H9 (cell line): ENCODE measurements around the gene C4orf51. TPM values are rescaled to one million over a fixed set of nuclear protein-coding genes. Genes with fewer than 3 reads are reported as not detected.

Source experiments
- DNase-seq: peaks from one replicate; pipeline ENCODE4 v3.0.0-alpha.2; 2017
- H2AFZ ChIP-seq: one replicate; pipeline ENCODE4 v1.6.1; 2013; ENCODE audit warnings: mild to moderate bottlenecking, low read length, control low read depth, moderate library complexity
- H2AK5ac ChIP-seq: 2 replicates; pipeline ENCODE4 v1.6.1; 2013; ENCODE audit warnings: low read length, control low read depth, mixed read lengths; ENCODE audit not compliant: insufficient read length
- H2BK120ac ChIP-seq: one replicate; pipeline ENCODE4 v1.6.1; 2013; ENCODE audit warnings: low read depth, mild to moderate bottlenecking, low read length, control low read depth, inconsistent platforms; ENCODE audit not compliant: poor library complexity, severe bottlenecking
- H2BK12ac ChIP-seq: 2 replicates; pipeline ENCODE4 v1.6.1; 2013; ENCODE audit warnings: low read length, control low read depth, mixed read lengths, low read depth; ENCODE audit not compliant: insufficient read length
- H2BK15ac ChIP-seq: 2 replicates; pipeline ENCODE4 v1.6.1; 2013; ENCODE audit warnings: low read depth, low read length, control low read depth
- H2BK20ac ChIP-seq: one replicate; pipeline ENCODE4 v1.6.1; 2013; ENCODE audit warnings: low read depth, mild to moderate bottlenecking, low read length, control low read depth, inconsistent platforms; ENCODE audit not compliant: poor library complexity, severe bottlenecking
- H2BK5ac ChIP-seq: 2 replicates; pipeline ENCODE4 v1.6.1; 2013; ENCODE audit warnings: low read length, control low read depth, mixed read lengths; ENCODE audit not compliant: insufficient read length
- H3K14ac ChIP-seq: 2 replicates; pipeline ENCODE4 v1.6.1; 2013; ENCODE audit warnings: low read length, control low read depth; ENCODE audit not compliant: insufficient read depth
- H3K18ac ChIP-seq: 2 replicates; pipeline ENCODE4 v1.6.1; 2013; ENCODE audit warnings: low read depth, mild to moderate bottlenecking, mixed read lengths, low read length, control low read depth; ENCODE audit not compliant: insufficient read length
- H3K23ac ChIP-seq: 2 replicates; pipeline ENCODE4 v1.6.1; 2013; ENCODE audit warnings: low read length, control low read depth, mixed read lengths, low read depth; ENCODE audit not compliant: insufficient read length
- H3K23me2 ChIP-seq: 2 replicates; pipeline ENCODE4 v1.6.1; 2013; ENCODE audit warnings: low read depth, mild to moderate bottlenecking, mixed read lengths, low read length, control low read depth; ENCODE audit not compliant: insufficient read length, poor library complexity, severe bottlenecking
- H3K27ac ChIP-seq: 2 replicates; pipeline ENCODE4 v1.5.1; 2013; ENCODE audit warnings: low read length, control low read depth, mixed read lengths, low read depth; ENCODE audit not compliant: insufficient read length
- H3K27me3 ChIP-seq: 2 replicates; pipeline ENCODE4 v1.6.1; 2013; ENCODE audit warnings: low read length, control low read depth, inconsistent platforms; ENCODE audit not compliant: insufficient read depth
- H3K4ac ChIP-seq: 2 replicates; pipeline ENCODE4 v1.6.1; 2013; ENCODE audit warnings: low read depth, mild to moderate bottlenecking, control low read depth, inconsistent platforms, low read length, moderate library complexity
- H3K4me1 ChIP-seq: 2 replicates; pipeline ENCODE4 v1.6.1; 2013; ENCODE audit warnings: low read length, control low read depth, inconsistent platforms; ENCODE audit not compliant: insufficient read depth
- H3K4me2 ChIP-seq: 2 replicates; pipeline ENCODE4 v1.6.1; 2013; ENCODE audit warnings: low read length, control low read depth, mixed read lengths; ENCODE audit not compliant: insufficient read length, insufficient read depth
- H3K56ac ChIP-seq: 2 replicates; pipeline ENCODE4 v1.6.1; 2013; ENCODE audit warnings: low read depth, mild to moderate bottlenecking, mixed read lengths, low read length, control low read depth; ENCODE audit not compliant: insufficient read length
- H3K79me1 ChIP-seq: 2 replicates; pipeline ENCODE4 v1.6.1; 2013; ENCODE audit warnings: low read depth, mild to moderate bottlenecking, moderate library complexity, low read length, control low read depth, inconsistent platforms; ENCODE audit not compliant: insufficient read depth, poor library complexity, severe bottlenecking
- H3K79me2 ChIP-seq: 2 replicates; pipeline ENCODE4 v1.6.1; 2013; ENCODE audit warnings: low read length, control low read depth, inconsistent platforms; ENCODE audit not compliant: insufficient read depth
- H3K9ac ChIP-seq: 2 replicates; pipeline ENCODE4 v1.6.1; 2013; ENCODE audit warnings: low read length, control low read depth, mixed read lengths; ENCODE audit not compliant: insufficient read length; ENCODE audit errors: extremely low read depth
- H3K9me3 ChIP-seq: one replicate; pipeline ENCODE4 v1.6.1; 2013; ENCODE audit warnings: low read depth, low read length, inconsistent platforms; ENCODE audit not compliant: control insufficient read depth
- H3T11ph ChIP-seq: one replicate; pipeline ENCODE4 v1.6.1; 2013; ENCODE audit warnings: mild to moderate bottlenecking, low read length, control low read depth, inconsistent platforms
- H4K20me1 ChIP-seq: one replicate; pipeline ENCODE4 v1.6.1; 2013; ENCODE audit not compliant: control insufficient read depth, insufficient read length, insufficient read depth
- H4K5ac ChIP-seq: 2 replicates; pipeline ENCODE4 v1.6.1; 2013; ENCODE audit warnings: low read depth, mild to moderate bottlenecking, mixed read lengths, low read length, control low read depth; ENCODE audit not compliant: insufficient read length
- H4K8ac ChIP-seq: replicated peaks from 2 replicates; pipeline ENCODE4 v1.6.1; 2013; ENCODE audit warnings: low read length, control low read depth, mixed read lengths, low read depth; ENCODE audit not compliant: insufficient read length
- H4K91ac ChIP-seq: 2 replicates; pipeline ENCODE4 v1.6.1; 2013; ENCODE audit warnings: low read depth, mild to moderate bottlenecking, moderate library complexity, mixed read lengths, low read length, control low read depth; ENCODE audit not compliant: insufficient read length
- H3K27ac Mint-ChIP-seq, 3 experiments: 2 replicates in 2 of 3; 3 replicates in 1 of 3; pipeline ENCODE4 v1.8.0; 2020 to 2021; ENCODE audit warnings: mixed read lengths in 3 of 3, mild to moderate bottlenecking in 1 of 3, moderate library complexity in 1 of 3
- H3K27me3 Mint-ChIP-seq: 2 replicates; pipeline ENCODE4 v1.8.0; 2021; ENCODE audit warnings: low read depth, mild to moderate bottlenecking, moderate library complexity, mixed read lengths
- H3K36me3 Mint-ChIP-seq, 3 experiments: 2 replicates in 2 of 3; 3 replicates in 1 of 3; pipeline ENCODE4 v1.8.0; 2020 to 2021; ENCODE audit warnings: low read depth in 3 of 3, mixed read lengths in 3 of 3; ENCODE audit not compliant: insufficient read depth in 1 of 3
- H3K4me1 Mint-ChIP-seq, 2 experiments: 2 replicates each; pipeline ENCODE4 v1.8.0; 2020; ENCODE audit warnings: mixed read lengths in 2 of 2
- H3K4me3 Mint-ChIP-seq, 2 experiments: 2 replicates in 1 of 2; 3 replicates in 1 of 2; pipeline ENCODE4 v1.8.0; 2020 to 2021; ENCODE audit warnings: mild to moderate bottlenecking in 2 of 2, mixed read lengths in 2 of 2, moderate library complexity in 1 of 2
- H3K9me3 Mint-ChIP-seq, 2 experiments: 2 replicates in 1 of 2; 3 replicates in 1 of 2; pipeline ENCODE4 v1.8.0; 2020; ENCODE audit warnings: mild to moderate bottlenecking in 2 of 2, mixed read lengths in 2 of 2, moderate library complexity in 1 of 2
- CTCF ChIP-seq: fragments of 200-600 bp; sonication (generic); conservative IDR thresholded peaks from 3 replicates; pipeline ENCODE4 v1.8.0; 2021; ENCODE audit warnings: antibody characterized with exemption, mild to moderate bottlenecking
- WGBS: extraction: QIAGEN DNeasy Blood & Tissue Kit; methylation state at CpG from one replicate; pipeline ENCODE4 v1.1.7; 2013; ENCODE audit warnings: missing lambda C conversion rate, low lambda C conversion rate, mixed read lengths; ENCODE audit not compliant: insufficient read length; ENCODE audit errors: extremely low coverage; 5-methylcytosine and 5-hydroxymethylcytosine counted together
- total RNA-seq: library from RNA; stranded (reverse); gene quantifications from 2 replicates; pipeline ENCODE4 v1.2.1, GENCODE V29; 2021

The C4orf51 gene
- total RNA-seq, 1 experiment from 2014 or later: 6.0 TPM

DNA sequence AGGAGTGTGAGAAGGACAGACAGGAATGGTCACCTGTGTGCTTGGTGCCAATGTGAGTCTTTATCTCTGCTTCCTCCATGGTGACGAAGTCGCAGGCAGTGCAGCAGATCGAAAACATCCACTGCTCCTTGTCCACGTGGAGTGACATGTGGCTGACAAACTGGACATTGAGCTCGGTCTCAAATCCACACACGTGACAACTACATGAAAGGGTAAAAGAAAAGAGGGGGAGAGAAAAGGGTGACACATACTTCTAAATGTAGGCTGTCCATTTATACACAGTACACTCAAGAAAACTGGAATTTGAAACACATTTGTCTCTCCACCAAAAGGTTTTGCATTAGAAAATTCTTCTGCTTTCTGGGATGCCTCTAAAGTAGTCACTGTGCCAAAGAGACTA lies 94.5 kb downstream of the C4orf51 start:
- no peak overlapping the region for H3K4me2 ChIP-seq
- no peak overlapping the region for H3K4ac ChIP-seq
- no peak overlapping the region for H3K56ac ChIP-seq
- H2AFZ ChIP-seq: no peak overlapping the region
- Mint-ChIP-seq H3K27ac (peak overlapping the region in 2 of 3 experiments; percentile 19 to 66; a peak in 1 of 7 replicates), H3K9me3 (no peaks in the 10 kb centered on the region), H3K4me1 (peaks cover 3 to 7% of the 10 kb centered on the region in 2 experiments), H3K4me3 (no peak overlapping the region), H3K36me3 (peaks cover 18 to 70% (median 53%) of the 10 kb centered on the region in 3 experiments; a peak in 6 of 7 replicates), H3K27me3 (no peaks in the 10 kb centered on the region)
- no peak overlapping the region for H2AK5ac ChIP-seq
- no peak overlapping the region for H2BK120ac ChIP-seq
- H3K79me2 ChIP-seq: no peaks in the 10 kb centered on the region
- H3K27me3 ChIP-seq: no peaks in the 10 kb centered on the region
- H4K8ac ChIP-seq: no peak overlapping the region
- H3K9ac ChIP-seq: no peak overlapping the region
- peaks cover 3% of the 10 kb centered on the region for H4K20me1 ChIP-seq
- no peak for TF ChIP-seq CTCF
- H3K9me3 ChIP-seq: no peaks in the 10 kb centered on the region
- H3K27ac ChIP-seq: no peak overlapping the region
- H3K4me1 ChIP-seq: no peaks in the 10 kb centered on the region; the same call in 1 of the 2 replicates
- no peak for DNase-seq
- no peak overlapping the region for H3T11ph ChIP-seq
- no peaks in the 10 kb centered on the region for H3K79me1 ChIP-seq
- H4K91ac ChIP-seq: no peak overlapping the region
- no peak overlapping the region for H2BK5ac ChIP-seq
- H4K5ac ChIP-seq: no peak overlapping the region
- no peak overlapping the region for H3K18ac ChIP-seq
- no peaks in the 10 kb centered on the region for H3K23me2 ChIP-seq
- WGBS: no CpG with 5 or more reads among the region's 6 CpGs
- no peak overlapping the region for H2BK20ac ChIP-seq
- H2BK12ac ChIP-seq: no peak overlapping the region
- H2BK15ac ChIP-seq: no peak overlapping the region
- no peak overlapping the region for H3K23ac ChIP-seq
- H3K14ac ChIP-seq: no peak overlapping the region
